Measurements from ENCODE around the gene SMARCC2. TPM values are rescaled to one million over a fixed set of nuclear protein-coding genes. Genes with fewer than 3 reads are reported as not detected.
A peak's percentile ranks its signal among the peaks of the same experiment; 100 is the strongest.

Gene SMARCC2
- total and polyA plus RNA-seq, 2 of the 13 experiments (the other 11 are each of a cell fraction or from before 2014, with no cell fraction given): 21.3 to 24.1 TPM

GRCh38 chr12:56224102-56224701 is 34.9 kb upstream of the SMARCC2 start, which contains the start of gene NABP2:
TSS of gene NABP2 (plus strand) at chr12:56224342. CDS start at chr12:56224857, 515 bp downstream.
- no TSS peak for BruUV-seq (replicated peaks)
- Histone ChIP-seq H3K27me3 (ENCODE audit: control insufficient read depth in 1 of 2, insufficient read depth in 2 of 2, low read length in 2 of 2) (no peaks in the 10 kb centered on the region; a peak in 1 of 5 replicates), H3K4me2 (ENCODE audit: low read depth, low read length) (peak within 1 kb of the TSS; percentile 95), H3K9ac (ENCODE audit: insufficient read depth, low read depth, low read length) (peak within 1 kb of the TSS; percentile 68), H3K4me1 (ENCODE audit: insufficient read depth, low read length) (peaks cover 39% of the 10 kb centered on the region), H4K20me1 (ENCODE audit: insufficient read depth, low read length) (no peaks in the 10 kb centered on the region), H3K9me3 (ENCODE audit: low read length) (no peaks in the 10 kb centered on the region), H3K36me3 (replicated peaks in 1 of 2; ENCODE audit: control insufficient read depth in 1 of 2, insufficient read depth in 2 of 2, low read length in 2 of 2) (no peaks in the 10 kb centered on the region; a peak in 1 of 5 replicates), H3K79me2 (ENCODE audit: insufficient read depth, low read length) (peaks cover 12% of the 10 kb centered on the region), H2AFZ (ENCODE audit: low read length) (peak within 1 kb of the TSS; percentile 15), H3K27ac (ENCODE audit: extremely low read length, insufficient read depth, low read length) (peak within 1 kb of the TSS; percentile 26), H3K4me3 (replicated peaks in 1 of 3; ENCODE audit: insufficient read depth in 1 of 3, low read depth in 2 of 3, low read length in 3 of 3) (peak within 1 kb of the TSS; percentile 68 to 79 (median 78))
- in situ Hi-C loops (cut with HindIII; ENCODE audit: extremely low pct_ligation_motif_present, low pct_unique_long_range_greater_than_20kb) (loop anchor here (5.0 kb wide), 1 partner anchor 33 kb away; the partner anchor contains the start of gene ANKRD52), intact Hi-C loops (cut with micrococcal nuclease; ENCODE audit: unreplicated experiment) (loop anchor here (1.0 to 5.0 kb wide), 2 partner anchors 31 to 33 kb away; partner anchors contain the start of gene ANKRD52)
- peak; percentile 85 for ATAC-seq
- 0% methylated on average over 3 of the region's 41 CpGs for WGBS (ENCODE audit: low lambda C conversion rate)
- ChIA-PET CTCF (ENCODE audit: low intra/inter-chr PET ratio, low total read pairs) (interaction anchor here (1.1 to 2.6 kb wide), 6 partner anchors 18 to 105 kb away, joined by 4 to 15 read pairs (median 8); partner anchors contain the start of gene ANKRD52), POLR2A (no interaction called here)
- peak; percentile 92 for DNase-seq (ENCODE audit: low spot score)
- peak; percentile 70 for FAIRE-seq
- TF ChIP-seq STAT5B (CRISPR knock-in tag; IDR thresholded peaks at IDR 0.05) (no peak), MNT (IDR thresholded peaks at IDR 0.05) (peak; percentile 60), SOX6 (IDR thresholded peaks at IDR 0.05) (no peak), SOX6 (CRISPR knock-in tag; IDR thresholded peaks at IDR 0.05) (peak; percentile 44; the same call in 1 of the 2 replicates), CBFB (CRISPR knock-in tag; IDR thresholded peaks at IDR 0.05) (peak; percentile 50; the same call in 1 of the 2 replicates), PAXIP1 (CRISPR knock-in tag; conservative IDR thresholded peaks at IDR 0.05) (no peak), MTF1 (CRISPR knock-in tag; IDR thresholded peaks at IDR 0.05) (no peak), ZNF562 (CRISPR knock-in tag; IDR thresholded peaks at IDR 0.05; ENCODE audit: borderline replicate concordance) (no peak), KAT8 (CRISPR knock-in tag; IDR thresholded peaks at IDR 0.05) (peak; percentile 88), PAF1 (CRISPR knock-in tag; IDR thresholded peaks at IDR 0.05) (no peak), ZBTB38 (CRISPR knock-in tag; IDR thresholded peaks at IDR 0.05) (0 out of 2 replicates have a peak, but pooled peaks have one; percentile 13), UBTF (CRISPR knock-in tag; IDR thresholded peaks at IDR 0.05) (peak; percentile 46), RBM39 (IDR thresholded peaks at IDR 0.05; ENCODE audit: low read depth, low read length, poor library complexity, severe bottlenecking) (peak; percentile 81), ATM (IDR thresholded peaks at IDR 0.05; ENCODE audit: borderline replicate concordance) (no peak), ZBTB34 (CRISPR knock-in tag; IDR thresholded peaks at IDR 0.05) (no peak), GABPB1 (CRISPR knock-in tag; IDR thresholded peaks at IDR 0.05) (peak; percentile 97)
